Natural killer cell (primary cell): ENCODE results near the gene ZNF217. TPM values are rescaled to one million over a fixed set of nuclear protein-coding genes. Genes with fewer than 3 reads are reported as not detected.

Experiments used
- ATAC-seq, 3 donors: fragments of 150-1000 bp in 2 of 3; fragments of 200-7000 bp in 1 of 3; cut with Tn5 transposase; 1 replicate in 1 of 3; 2 replicates in 2 of 3; pipeline ENCODE4 v1.10.0; 2021; ENCODE audit warnings: mild to moderate bottlenecking in 2 of 3, moderate library complexity in 2 of 3
- DNase-seq, 2 donors: peaks; one replicate each; pipeline versions ENCODE4 v3.0.0 to v3.0.0-alpha.2; 2013 to 2021; ENCODE audit warnings: mixed read lengths in 1 of 2
- H3K27ac ChIP-seq: one replicate; pipeline ENCODE4 v1.5.1; 2013; ENCODE audit warnings: mild to moderate bottlenecking, low read length
- H3K27me3 ChIP-seq: one replicate; pipeline ENCODE4 v1.6.1; 2013; ENCODE audit warnings: low read length; ENCODE audit not compliant: control insufficient read depth, insufficient read depth
- H3K36me3 ChIP-seq: one replicate; pipeline ENCODE4 v1.6.1; 2013; ENCODE audit warnings: low read length; ENCODE audit not compliant: control insufficient read depth, insufficient read depth
- H3K4me1 ChIP-seq: one replicate; pipeline ENCODE4 v1.6.1; 2013; ENCODE audit warnings: low read length; ENCODE audit not compliant: control insufficient read depth, insufficient read depth
- H3K4me3 ChIP-seq: one replicate; pipeline ENCODE4 v1.5.1; 2013; ENCODE audit warnings: low read length
- H3K9me3 ChIP-seq: one replicate; pipeline ENCODE4 v1.6.1; 2013; ENCODE audit warnings: low read length; ENCODE audit not compliant: control insufficient read depth, insufficient read depth
- H3K27ac Mint-ChIP-seq, 2 donors: one replicate each; pipeline ENCODE4 v1.8.0; 2022; ENCODE audit warnings: mild to moderate bottlenecking in 2 of 2, mixed read lengths in 2 of 2, moderate library complexity in 1 of 2
- H3K27me3 Mint-ChIP-seq, 2 donors: one replicate each; pipeline ENCODE4 v1.8.0; 2022; ENCODE audit warnings: low read depth in 2 of 2, mixed read lengths in 2 of 2
- H3K36me3 Mint-ChIP-seq: one replicate; pipeline ENCODE4 v1.8.0; 2022; ENCODE audit warnings: mixed read lengths
- H3K4me1 Mint-ChIP-seq, 2 donors: one replicate each; pipeline ENCODE4 v1.8.0; 2022; ENCODE audit warnings: mixed read lengths in 2 of 2
- H3K4me3 Mint-ChIP-seq: one replicate; pipeline ENCODE4 v1.8.0; 2022; ENCODE audit warnings: mild to moderate bottlenecking, moderate library complexity, mixed read lengths
- H3K9me3 Mint-ChIP-seq, 2 donors: one replicate each; pipeline ENCODE4 v1.8.0; 2022; ENCODE audit warnings: mixed read lengths in 2 of 2
- CTCF ChIP-seq: fragments of 200-600 bp; IDR thresholded peaks from one replicate; pipeline ENCODE4 v1.8.0; 2022; ENCODE audit warnings: antibody characterized with exemption
- WGBS: methylation state at CpG from one replicate; pipeline ENCODE4 v1.1.7; 2013; ENCODE audit warnings: missing lambda C conversion rate; ENCODE audit not compliant: insufficient coverage; 5-methylcytosine and 5-hydroxymethylcytosine counted together
- intact Hi-C: fragments of 100-400 bp; cut with micrococcal nuclease; formaldehyde crosslinking; loops from one replicate; pipeline ENCODE4 v1.14.2; 2022
- total RNA-seq, 4 donors: library from RNA; stranded (reverse); fragments of 120-200 nt in 1 of 4; gene quantifications; one replicate each; pipeline versions ENCODE4 v1.2.3 to v1.2.4, GENCODE V29; 2013 to 2022

ZNF217 gene
- total RNA-seq, 3 donors from 2014 or later (not counting 1 experiment from before 2014, with no cell fraction given): 56.1 to 69.1 (median 59.0) TPM

- no peaks in the 10 kb centered on the region for H3K27me3 Mint-ChIP-seq
- peak overlapping the region; percentile 46 to 82 for H3K27ac Mint-ChIP-seq
- H3K27me3 ChIP-seq: no peaks in the 10 kb centered on the region
- H3K9me3 ChIP-seq: no peaks in the 10 kb centered on the region
- intact Hi-C loops: no loop called here
- ATAC-seq (peak; percentile 74 to 88 (median 74)), DNase-seq (peak in 1 of 2 donors; percentile 69)
- no peaks in the 10 kb centered on the region for H3K36me3 Mint-ChIP-seq
- H3K4me1 Mint-ChIP-seq: peaks cover 31 to 34% of the 10 kb centered on the region in 2 donors
- no peaks in the 10 kb centered on the region for H3K36me3 ChIP-seq
- H3K27ac ChIP-seq: peak overlapping the region; percentile 41
- H3K9me3 Mint-ChIP-seq: no peaks in the 10 kb centered on the region
- peaks cover 25% of the 10 kb centered on the region for H3K4me1 ChIP-seq
- TF ChIP-seq CTCF: no peak
- H3K4me3 ChIP-seq: peak overlapping the region; percentile 34
- H3K4me3 Mint-ChIP-seq: peak overlapping the region; percentile 80
- WGBS: 14% methylated on average over 9 of the region's 13 CpGs
Observed at GRCh38 chr20:53623454-53624211, 30.0 kb upstream of the ZNF217 start.

GRCh38 chr20:53623134-53623453 lies 29.5 kb upstream of the ZNF217 start:
- H3K27me3 ChIP-seq: no peaks in the 10 kb centered on the region
- H3K4me1 ChIP-seq: peaks cover 25% of the 10 kb centered on the region
- intact Hi-C loops: no loop called here
- H3K36me3 ChIP-seq: no peaks in the 10 kb centered on the region
- DNase-seq (no peak), ATAC-seq (no peak)
- no peaks in the 10 kb centered on the region for H3K27me3 Mint-ChIP-seq
- no peaks in the 10 kb centered on the region for H3K9me3 ChIP-seq
- WGBS: 6% methylated on average over 3 of the region's 3 CpGs
- H3K4me1 Mint-ChIP-seq: peaks cover 31 to 34% of the 10 kb centered on the region in 2 donors
- peak overlapping the region; percentile 46 to 82 for H3K27ac Mint-ChIP-seq
- H3K4me3 ChIP-seq: peak overlapping the region; percentile 34
- H3K27ac ChIP-seq: peak overlapping the region; percentile 41
- H3K36me3 Mint-ChIP-seq: no peaks in the 10 kb centered on the region
- H3K4me3 Mint-ChIP-seq: peak overlapping the region; percentile 80
- no peaks in the 10 kb centered on the region for H3K9me3 Mint-ChIP-seq
- no peak for TF ChIP-seq CTCF

- WGBS: 43% methylated on average over 4 of the region's 7 CpGs
- peak in 1 of 2 donors; percentile 25 for DNase-seq
Observed at GRCh38 chr20:53622247-53623133, 28.9 kb upstream of the ZNF217 start.

More at GRCh38 chr20:53622247-53623133, 28.9 kb upstream of the ZNF217 start:
- intact Hi-C loops: no loop called here
- H3K9me3 ChIP-seq: no peaks in the 10 kb centered on the region
- H3K27ac ChIP-seq: peak overlapping the region; percentile 45
- peak overlapping the region; percentile 80 for H3K4me3 Mint-ChIP-seq
- no peak for ATAC-seq
- H3K4me1 ChIP-seq: peaks cover 25% of the 10 kb centered on the region
- H3K27ac Mint-ChIP-seq: peak overlapping the region; percentile 46 to 82
- H3K4me3 ChIP-seq: no peak overlapping the region
- H3K27me3 Mint-ChIP-seq: no peaks in the 10 kb centered on the region
- no peak for TF ChIP-seq CTCF
- no peaks in the 10 kb centered on the region for H3K9me3 Mint-ChIP-seq
- no peaks in the 10 kb centered on the region for H3K36me3 Mint-ChIP-seq
- no peaks in the 10 kb centered on the region for H3K27me3 ChIP-seq
- peaks cover 31% of the 10 kb centered on the region in 2 donors for H3K4me1 Mint-ChIP-seq
- H3K36me3 ChIP-seq: no peaks in the 10 kb centered on the region
